Activated CD4-positive, alpha-beta T cell treated with anti-CD3 and anti-CD28 coated beads for 24 hours (primary cell): ENCODE results near the gene AFF3.
"Not testable (repeated sequence)": the region's sequence is repeated elsewhere in the genome, so short reads cannot be mapped to it uniquely, and the experiment has no call there.

Source experiments
- DNase-seq, 2 donors: peaks; one replicate each; pipeline ENCODE4 v3.0.0-alpha.2; 2020; ENCODE audit warnings: low read depth in 2 of 2

Gene AFF3

DNA sequence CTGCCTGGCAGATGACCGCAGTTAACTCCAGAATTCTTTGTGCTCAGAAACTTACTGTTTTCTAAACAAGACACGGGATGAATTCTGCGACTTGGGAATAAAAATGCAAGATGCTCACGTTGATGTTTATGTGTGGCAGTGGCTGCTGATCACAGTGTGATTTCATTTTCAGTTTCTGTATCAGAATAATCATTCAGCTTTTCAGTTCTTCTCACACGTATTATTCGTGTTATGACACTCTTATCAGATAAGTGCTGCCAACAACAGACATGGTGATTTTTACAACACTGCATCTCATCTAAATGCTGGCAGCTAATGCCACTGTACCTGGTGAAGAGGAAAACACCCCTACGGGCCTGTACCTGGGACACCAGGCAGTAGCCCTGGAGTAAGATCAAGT lies 379.7 kb downstream of the AFF3 start:
- no peak for DNase-seq

DNA sequence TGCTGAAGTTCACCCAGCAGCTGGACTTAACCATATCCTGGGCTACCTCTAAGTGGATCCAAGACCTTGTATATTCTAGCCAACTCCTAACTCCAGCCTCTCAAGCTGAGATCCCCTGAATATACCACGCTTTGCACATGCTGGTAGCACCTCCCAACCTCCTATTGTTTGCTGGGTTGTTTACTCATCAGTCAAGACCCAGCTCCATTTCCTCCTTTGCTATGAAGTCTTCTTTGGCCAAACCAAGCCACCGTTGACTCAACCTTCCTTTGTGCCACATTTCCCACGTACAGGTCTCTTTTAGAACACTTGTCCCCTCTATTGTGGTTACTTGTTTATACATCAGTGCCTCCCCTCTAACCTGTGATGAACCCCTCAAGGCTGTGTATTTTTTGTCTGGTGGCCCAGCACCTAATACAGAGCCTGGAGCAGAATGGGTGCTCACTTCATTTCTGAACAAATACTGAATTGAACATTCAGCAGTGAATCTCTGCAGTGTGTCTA lies 384.7 kb downstream of the AFF3 start:
- no peak for DNase-seq

DNA sequence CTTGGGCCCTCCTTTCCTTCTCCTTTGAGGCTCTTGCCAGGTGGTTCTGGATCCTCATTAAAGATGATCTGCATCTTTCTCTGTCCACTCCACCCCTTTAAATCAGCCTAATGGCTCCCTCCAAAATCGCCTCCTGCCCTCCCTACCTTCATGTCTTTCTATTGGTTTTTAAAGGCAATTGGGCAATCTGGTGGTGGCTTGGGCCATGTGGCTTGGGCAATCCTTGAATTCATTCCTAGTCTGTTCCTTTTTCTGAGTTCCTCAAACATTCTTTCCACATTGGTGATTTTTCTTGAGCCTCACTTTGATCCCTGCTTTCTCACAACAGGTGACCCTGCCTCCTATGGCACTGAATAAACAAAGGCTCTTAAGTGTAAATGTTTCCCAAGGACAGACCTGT lies 386.3 kb downstream of the AFF3 start:
- DNase-seq, result no peak

DNA sequence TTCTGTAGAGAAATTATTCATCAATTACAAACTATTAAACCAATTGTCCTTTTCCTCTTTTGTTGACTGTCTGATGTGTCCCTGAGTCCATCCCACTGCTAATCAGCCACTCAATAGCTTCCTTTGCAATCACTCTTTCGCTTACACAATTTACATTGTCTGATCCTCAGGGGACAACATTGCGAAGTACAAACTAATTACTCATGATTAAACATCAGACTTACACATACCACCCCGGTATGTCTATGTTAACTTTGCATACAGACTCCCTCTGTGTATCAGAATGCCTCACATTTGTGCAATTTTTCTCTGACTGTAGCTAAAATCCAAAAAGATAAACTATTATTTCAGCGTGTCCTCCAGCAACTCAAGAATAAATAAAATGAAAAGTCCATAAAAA lies 388.2 kb downstream of the AFF3 start:
- DNase-seq, result no peak

DNA sequence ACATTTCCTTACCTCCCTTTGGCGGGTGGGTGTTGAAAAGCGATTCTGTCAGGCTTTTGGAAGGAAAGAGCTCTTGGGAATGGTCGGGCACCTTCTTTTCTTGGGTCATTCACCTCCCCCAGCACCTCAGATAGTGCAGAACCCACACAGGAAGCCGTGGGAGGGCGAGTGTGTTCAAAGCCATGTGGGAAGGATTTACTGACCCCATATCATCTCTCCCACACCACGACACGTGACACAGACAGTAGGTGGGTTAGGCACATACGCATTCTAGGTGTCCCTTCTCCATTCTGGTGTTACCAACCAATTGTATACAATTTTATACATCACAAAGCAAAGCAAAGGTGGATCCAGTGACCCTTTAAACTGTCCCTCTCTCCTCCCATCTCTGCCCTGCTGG lies 388.9 kb downstream of the AFF3 start:
- no peak for DNase-seq

DNA sequence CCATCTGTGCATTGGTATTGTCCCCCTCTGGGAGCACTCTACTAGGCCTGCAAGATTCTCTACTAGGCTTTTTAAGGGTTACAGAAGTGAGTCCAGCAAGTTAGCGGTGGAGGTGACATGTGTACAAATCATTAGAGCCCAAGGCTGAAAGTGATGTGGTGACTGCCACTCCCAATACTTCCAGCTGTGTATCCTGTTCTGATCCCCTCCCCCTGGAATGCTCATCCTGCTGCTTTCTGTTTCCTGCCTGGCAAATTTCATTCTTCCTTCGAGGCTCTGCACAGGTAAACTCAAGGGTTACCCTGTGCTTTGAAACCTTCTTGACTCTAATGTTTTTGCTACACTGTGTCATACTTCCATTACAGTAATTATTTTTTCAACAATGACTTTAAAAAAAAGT lies 394.0 kb downstream of the AFF3 start:
- DNase-seq, result no peak

DNA sequence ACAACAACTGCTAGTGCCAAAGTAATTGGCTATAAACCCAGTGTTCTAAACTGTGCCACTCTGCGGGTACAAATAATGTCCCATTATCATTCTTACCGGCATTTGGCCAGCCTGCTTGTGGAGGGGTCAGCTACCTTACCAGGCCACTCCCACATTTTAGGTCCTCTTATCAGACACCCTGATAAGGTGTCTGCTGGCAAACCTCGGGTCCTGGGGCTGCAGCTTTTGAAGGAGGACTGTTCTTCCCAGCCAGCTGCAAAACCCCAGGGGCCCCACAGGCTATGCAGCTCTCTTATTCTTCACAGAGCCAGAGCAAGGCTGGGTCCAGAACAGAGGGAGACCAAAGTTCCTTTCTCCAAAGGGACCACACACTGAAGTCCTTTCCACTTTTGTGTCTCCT lies 394.5 kb downstream of the AFF3 start:
- DNase-seq, result no peak

DNA sequence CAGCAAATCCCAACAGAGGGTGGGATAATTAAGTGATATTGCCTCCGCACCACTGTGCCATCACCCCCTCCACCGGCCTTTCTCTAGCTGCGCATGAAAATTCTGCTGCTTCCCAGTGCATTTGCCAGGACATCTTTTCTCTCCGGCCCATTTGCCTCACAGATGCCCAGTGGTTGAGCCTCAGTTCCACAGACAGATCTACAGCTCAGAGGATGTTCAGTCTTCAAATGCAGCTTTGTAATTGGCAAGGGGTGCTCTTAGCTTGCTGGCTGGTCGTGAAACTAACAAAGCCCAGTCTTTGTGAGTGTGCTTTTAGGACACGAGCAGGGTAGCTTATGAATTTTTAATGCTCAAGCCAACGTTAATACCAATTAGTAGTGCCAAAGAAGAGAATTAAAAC lies 399.2 kb downstream of the AFF3 start:
- DNase-seq, result no peak

DNA sequence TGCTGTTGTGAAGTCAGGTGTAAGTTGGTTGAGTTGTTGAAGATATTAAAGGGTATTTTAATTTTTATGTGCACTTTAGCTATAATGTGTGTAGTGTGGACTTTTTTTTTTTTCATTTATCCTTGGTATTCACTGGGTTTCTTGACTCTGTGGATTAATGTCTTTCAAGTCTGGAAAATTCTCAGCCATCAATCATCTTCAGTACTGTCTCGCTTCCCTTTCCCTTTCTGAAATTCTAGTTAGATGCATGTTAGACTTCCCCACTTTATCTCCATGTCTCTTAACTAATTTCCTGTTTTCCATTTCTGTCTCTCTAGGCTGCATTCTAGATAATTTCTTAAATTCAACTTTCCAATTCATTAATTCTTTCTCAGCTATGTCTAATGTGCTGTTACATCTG lies 404.9 kb downstream of the AFF3 start:
- no peak for DNase-seq

DNA sequence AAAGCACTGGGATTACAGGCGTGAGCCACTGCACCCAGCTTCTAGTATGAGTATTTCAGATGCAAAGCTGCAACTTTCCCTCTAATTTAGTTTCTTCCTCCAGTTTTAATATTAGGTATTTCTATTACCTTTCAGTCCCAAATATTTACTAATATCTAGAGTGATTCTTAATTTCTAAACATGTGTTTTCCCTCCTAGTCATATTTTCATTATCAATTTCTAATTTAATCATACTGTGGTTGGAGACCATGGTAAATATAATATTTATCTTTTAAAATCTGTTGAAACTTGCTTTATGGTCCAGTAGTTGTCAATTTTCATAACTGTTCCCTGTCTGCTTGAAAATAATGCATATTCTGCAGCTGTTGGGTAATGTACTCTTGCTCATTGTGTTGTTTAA lies 406.6 kb downstream of the AFF3 start:
- DNase-seq, result no peak

DNA sequence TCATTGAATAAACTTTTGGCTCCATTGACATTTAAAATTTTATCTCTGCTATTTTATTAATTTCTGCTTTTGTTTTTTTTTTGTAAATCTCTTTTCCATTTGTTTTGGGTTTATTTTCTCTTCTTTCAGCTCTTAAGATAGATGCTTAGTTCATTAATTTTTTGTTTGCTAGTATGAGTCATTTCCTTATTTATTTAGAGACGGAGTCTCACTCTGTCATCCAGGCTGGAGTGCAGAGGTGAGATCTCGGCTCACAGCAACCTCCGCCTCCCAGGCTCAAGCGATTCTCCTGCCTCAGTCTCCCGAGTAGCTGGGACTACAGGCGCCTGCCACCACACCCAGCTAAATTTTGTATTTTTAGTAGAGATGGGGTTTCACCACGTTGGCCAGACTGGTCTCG lies 407.1 kb downstream of the AFF3 start:
- DNase-seq, result not testable (repeated sequence)

DNA sequence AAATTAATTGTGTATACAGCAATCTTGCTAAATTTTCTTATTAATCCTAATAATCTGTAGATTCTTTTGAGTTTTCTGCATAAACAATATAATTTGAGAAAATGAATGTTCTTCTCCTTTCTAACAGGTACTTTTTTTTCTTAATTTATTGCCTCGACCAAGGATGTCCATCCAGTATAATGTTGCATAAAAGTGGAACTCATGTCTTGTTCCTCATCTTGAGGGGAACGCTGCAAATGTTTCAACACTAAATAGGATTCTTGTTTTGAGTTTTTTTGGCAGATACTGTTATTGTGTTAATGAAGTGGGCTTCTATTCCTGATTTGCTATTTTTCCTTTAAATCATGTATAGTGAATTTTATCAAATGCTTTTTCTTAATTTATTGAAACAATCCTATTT lies 408.2 kb downstream of the AFF3 start:
- no peak for DNase-seq

DNA sequence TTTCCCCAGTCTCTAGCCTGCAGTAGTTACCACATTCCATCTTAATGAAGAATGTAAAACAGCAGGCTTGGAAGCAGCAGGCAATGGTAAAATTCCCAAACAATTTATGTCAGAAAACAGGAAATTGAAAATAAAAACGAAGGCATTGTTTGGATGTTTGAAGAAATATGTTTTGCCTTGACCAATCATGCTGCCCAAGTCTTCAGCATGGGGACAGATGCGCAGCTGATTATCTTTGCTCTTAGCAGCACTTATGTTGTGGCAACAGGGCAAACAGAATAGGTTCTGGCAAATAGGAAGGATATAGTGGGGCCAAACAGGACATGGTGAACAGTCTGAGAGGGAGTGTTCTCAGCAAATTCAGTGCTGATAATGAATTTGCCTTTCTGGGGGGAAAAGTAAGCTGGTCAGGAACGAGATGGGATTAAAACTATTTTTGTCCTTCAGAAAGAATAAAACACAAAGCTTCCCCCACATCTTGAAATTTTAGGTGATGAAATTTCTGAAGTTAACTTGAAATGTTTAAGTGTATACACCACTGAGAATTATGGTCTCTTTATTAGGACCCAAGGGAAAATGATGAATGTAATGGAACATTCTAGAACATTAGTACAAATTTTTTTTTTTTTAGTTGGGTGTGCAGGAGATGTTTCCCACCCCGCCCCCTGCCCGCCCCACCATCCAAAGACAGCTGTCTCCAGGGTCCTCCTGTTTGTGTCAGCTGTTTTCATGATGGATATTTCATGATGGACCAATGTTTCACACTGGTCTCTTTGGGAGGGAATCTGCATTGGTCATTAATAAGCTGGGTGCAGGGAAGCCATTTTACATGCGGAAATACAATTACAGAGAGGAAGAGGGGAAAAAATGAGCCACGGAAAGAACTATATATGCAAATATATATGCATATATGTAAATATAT lies 413.0 kb downstream of the AFF3 start:
- no peak for DNase-seq

DNA sequence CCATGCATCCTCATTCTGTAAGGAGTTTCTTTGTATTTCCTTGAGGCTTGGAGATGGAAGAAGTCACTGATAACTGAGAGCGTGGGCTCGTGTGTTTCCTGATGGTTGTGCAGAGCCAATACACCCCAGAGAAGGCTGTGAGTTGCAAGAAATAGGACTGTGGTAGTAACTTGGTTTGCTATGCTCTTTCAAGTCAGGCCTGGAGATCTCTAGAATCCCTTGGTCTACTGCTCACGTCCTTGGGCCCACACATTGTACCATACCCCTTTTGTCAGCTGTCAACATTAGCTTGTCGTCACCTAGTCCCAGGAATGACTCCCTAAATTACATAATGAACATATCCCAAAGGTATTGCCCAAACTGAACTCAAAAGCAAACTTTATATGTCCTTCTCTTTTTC lies 414.2 kb downstream of the AFF3 start:
- no peak for DNase-seq

DNA sequence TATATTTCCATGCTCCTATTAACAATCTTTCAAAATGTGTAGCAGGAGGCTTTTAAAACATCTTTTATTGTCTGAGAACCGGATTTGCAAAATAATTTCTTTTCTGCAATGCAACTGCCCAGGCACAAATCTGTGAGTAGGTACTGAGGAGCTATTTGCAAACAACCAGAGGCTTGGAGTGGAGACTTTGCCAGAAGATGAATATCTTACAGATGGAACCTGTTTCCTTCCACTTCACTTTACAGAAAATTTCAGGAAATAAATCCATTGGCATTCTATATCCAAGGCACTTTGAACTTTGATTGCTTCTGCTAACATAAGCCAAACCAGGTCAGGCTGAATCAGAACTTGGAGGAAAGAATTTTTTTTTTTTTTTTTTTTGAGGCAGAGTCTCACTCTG lies 415.2 kb downstream of the AFF3 start:
- no peak for DNase-seq

DNA sequence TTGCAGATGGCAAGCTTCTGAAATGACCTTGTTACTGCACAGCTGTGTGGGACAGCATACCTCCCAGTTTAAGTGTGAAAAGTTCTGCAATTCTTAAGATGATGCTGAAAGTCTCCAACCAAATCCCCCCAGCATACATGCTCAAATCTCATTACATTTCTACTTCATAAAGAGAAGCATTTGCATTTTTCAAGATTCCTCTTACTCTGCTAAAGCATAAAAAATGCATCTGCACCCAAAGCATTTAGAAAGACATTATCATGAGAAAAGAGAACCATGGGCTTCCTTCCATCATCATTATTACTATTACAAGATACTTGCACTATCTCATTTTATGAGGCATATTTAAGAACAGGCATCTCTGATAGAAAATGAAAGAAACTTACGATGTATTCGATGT lies 415.7 kb downstream of the AFF3 start:
- no peak for DNase-seq

DNA sequence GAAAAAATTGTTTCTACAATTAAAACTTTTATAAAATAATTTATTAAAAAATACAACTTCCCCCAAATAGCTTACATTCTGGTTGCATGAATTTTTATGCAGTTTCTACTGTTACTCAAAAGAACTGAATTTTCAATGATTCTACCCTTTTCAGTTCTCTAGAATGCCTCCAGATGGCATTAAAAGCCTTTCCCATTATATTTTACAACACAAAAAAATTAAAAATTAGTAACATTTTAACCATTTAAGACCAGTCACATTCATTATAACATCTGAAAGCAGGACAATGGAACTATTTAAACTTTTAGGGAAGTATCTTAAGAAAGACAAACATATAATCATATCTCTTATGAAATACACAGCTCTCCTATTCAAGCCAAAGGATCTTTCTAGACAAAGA lies 416.6 kb downstream of the AFF3 start:
- DNase-seq, result no peak

DNA sequence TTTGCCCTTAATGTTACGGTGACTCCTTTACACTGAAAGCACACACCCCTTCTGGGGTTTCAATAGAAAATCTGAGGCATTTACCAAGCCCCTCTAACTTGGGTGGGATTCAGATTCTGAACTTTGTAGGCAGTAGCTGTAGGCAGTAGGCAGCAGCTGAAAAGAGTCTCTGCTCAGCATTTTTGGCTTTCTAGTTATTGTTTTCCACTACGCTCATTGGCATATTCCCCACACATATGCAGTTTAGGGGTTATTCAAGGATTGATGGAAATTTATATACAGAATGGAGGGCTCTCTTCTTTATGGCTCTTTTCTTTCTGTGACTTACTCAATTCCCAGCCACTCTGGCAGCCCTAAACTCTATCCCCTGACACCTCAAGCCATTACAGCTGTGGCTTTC lies 419.9 kb downstream of the AFF3 start:
- DNase-seq, result no peak

DNA sequence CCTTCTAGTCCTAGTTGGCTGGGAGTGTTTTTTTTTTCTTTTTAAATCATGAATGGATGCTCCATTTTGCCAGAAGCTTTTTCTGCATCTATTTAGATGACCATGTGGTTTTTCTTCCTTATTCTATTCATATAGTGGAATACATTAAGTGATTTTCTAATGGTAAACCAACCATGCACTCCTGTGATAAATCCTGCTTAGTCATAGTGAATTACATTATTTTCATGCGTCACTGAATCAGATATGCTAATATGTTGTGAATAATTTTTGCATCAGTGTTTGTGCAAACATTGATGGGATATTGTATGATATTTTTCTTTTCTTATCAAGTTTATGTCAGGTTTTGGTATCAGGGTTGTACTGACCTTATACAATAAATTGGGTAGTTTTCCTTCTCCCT lies 423.3 kb downstream of the AFF3 start:
- no peak for DNase-seq

DNA sequence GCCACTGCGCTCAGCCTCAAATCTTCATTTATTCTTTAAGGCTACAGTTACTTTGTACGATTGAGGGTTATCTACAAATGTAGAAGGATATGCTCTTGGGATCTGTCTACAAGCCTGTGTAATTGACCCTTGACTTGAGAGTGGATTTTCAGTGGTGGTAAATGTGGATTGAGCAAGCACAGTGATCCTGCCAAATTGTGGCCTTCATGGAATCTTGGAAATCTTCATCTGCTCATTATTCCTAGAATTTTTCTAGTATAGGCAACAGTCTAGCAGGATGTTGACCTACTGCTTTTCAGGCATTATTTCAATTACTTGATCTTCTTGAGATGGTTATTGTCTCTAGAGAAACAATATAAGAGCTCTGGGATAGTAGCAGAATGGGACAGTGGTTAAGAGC lies 426.4 kb downstream of the AFF3 start:
- no peak for DNase-seq

DNA sequence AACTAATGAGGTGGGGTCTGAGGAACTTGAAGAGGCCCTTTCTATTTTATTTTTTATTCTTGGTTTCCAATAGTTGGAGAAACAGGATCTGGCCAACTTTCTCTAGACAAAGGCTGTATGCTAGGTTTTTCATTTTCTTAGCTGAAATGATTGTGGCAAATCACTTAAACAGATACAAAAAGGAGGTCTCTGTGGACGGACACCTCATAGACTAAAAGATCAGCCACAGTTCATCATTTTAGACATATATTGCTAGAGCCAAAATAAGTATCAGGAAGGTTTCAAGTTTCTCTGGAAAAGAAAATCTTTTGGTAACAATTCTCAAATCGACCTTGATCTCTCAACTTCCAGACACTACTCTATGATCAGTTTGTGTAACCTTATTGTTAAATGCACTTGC lies 428.0 kb downstream of the AFF3 start:
- no peak for DNase-seq

DNA sequence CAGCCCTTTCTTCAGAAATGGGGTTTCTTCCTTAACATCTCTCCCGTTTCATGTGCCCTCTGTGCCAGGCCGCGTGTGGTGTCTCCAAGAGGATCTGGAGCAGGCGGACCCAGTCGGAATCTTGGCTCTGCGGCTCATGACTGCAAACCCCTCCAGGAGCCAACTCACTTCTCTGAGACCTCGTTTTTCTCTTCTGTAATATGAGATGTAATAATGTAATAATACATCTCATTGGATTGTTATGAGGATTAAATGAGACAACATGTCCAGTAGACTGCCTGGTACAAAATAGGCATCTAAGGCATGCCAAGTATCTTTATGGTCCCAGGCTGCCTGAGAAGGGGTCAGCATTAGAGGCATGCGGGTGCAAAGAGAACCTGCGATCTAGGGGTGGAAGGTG lies 431.2 kb downstream of the AFF3 start:
- no peak for DNase-seq

DNA sequence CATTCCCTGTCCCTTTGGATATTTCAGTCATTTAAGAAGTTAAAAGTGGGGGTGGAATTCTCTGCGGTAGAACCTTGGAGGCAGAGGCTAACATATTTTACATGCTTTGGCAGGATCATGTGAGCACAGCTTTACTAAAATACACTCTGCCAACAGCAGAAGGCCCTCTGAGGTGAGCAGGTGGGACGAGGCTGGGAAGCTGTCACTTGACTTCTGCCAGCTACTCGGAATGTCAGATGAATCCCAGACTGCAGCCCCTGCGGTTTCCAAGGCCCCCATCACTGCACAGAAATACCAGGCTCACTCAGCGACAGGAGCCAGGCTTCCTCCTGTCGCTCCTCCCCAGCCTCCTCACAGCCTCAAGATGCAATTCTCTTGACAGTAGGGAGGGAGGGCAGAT lies 431.7 kb downstream of the AFF3 start:
- DNase-seq, result no peak

DNA sequence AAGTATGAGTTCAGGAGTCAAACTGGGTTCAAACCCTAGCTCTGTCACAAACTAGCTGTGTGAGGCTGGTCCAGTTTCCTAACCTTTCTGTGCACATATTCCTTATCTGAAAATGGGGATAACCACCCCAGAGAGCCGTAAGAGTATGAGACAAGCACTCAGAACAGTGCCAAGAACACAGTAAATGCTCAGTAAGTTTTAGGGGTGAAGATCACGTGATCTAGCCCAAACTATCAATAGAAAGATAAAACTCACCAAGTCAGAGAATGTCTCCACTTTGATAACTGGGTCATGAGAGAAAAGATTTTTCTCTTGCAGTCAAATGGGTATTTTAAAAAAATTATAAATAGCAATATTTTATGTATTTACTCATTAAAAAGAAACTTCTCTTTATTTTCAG lies 433.2 kb downstream of the AFF3 start:
- no peak for DNase-seq
